Muscle layer of duodenum (tissue), 2 donors: ENCODE results near the gene SPACA4.

Experiments used
- H3K27ac ChIP-seq: one replicate; pipeline ENCODE4 v1.7.0; 2013; ENCODE audit warnings: mild to moderate bottlenecking, low read length
- H3K27me3 ChIP-seq: one replicate; pipeline ENCODE4 v1.7.0; 2013; ENCODE audit warnings: low read depth, mild to moderate bottlenecking, control low read depth, low read length
- H3K36me3 ChIP-seq, 2 donors: one replicate each; pipeline ENCODE4 v1.7.0; 2013; ENCODE audit warnings: low read length in 2 of 2, control low read depth in 1 of 2, mild to moderate bottlenecking in 1 of 2; ENCODE audit not compliant: insufficient read depth in 2 of 2, control insufficient read depth in 1 of 2
- H3K4me1 ChIP-seq, 2 donors: one replicate each; pipeline ENCODE4 v1.7.0; 2013; ENCODE audit warnings: low read length in 2 of 2, mild to moderate bottlenecking in 2 of 2, control low read depth in 1 of 2, moderate library complexity in 1 of 2; ENCODE audit not compliant: insufficient read depth in 2 of 2, control insufficient read depth in 1 of 2
- H3K4me3 ChIP-seq, 2 donors: one replicate each; pipeline ENCODE4 v1.7.0; 2013; ENCODE audit warnings: low read length in 2 of 2, low read depth in 1 of 2, mild to moderate bottlenecking in 1 of 2
- H3K9me3 ChIP-seq, 2 donors: one replicate each; pipeline ENCODE4 v1.7.0; 2013; ENCODE audit warnings: low read length in 2 of 2, control low read depth in 1 of 2, mild to moderate bottlenecking in 1 of 2; ENCODE audit not compliant: control insufficient read depth in 1 of 2
- donor health status: healthy.

Gene SPACA4

GRCh38 chr19:48613852-48614435, 7.4 kb downstream of the SPACA4 start:
- Histone ChIP-seq H3K36me3 (peaks cover 16 to 31% of the 10 kb centered on the region in 2 donors), H3K4me3 (peak overlapping the region in 1 of 2 donors; percentile 37), H3K27ac (peak overlapping the region; percentile 77), H3K4me1 (peaks cover 11 to 27% of the 10 kb centered on the region in 2 donors), H3K27me3 (no peaks in the 10 kb centered on the region), H3K9me3 (no peaks in the 10 kb centered on the region)

GRCh38 chr19:48614436-48615230, 8.1 kb downstream of the SPACA4 start, which contains the start of gene FAM83E:
FAM83E (minus strand) TSS chr19:48615076; CDS start chr19:48613372, 1,704 bp downstream.
- Histone ChIP-seq H3K4me3 (peak within 1 kb of the TSS in 1 of 2 donors; percentile 37), H3K27ac (peak within 1 kb of the TSS; percentile 77), H3K36me3 (peaks cover 16 to 31% of the 10 kb centered on the region in 2 donors), H3K9me3 (no peaks in the 10 kb centered on the region), H3K27me3 (no peaks in the 10 kb centered on the region), H3K4me1 (peaks cover 11 to 28% of the 10 kb centered on the region in 2 donors)

GRCh38 chr19:48615231-48616040, 8.9 kb downstream of the SPACA4 start:
- Histone ChIP-seq H3K27ac (no peak overlapping the region), H3K4me1 (peaks cover 11 to 36% of the 10 kb centered on the region in 2 donors), H3K27me3 (no peaks in the 10 kb centered on the region), H3K36me3 (peaks cover 16 to 31% of the 10 kb centered on the region in 2 donors), H3K9me3 (no peaks in the 10 kb centered on the region), H3K4me3 (no peak overlapping the region)

GRCh38 chr19:48616041-48616436, 9.5 kb downstream of the SPACA4 start:
- Histone ChIP-seq H3K27me3 (no peaks in the 10 kb centered on the region), H3K27ac (peak overlapping the region; percentile 8), H3K36me3 (peaks cover 16 to 31% of the 10 kb centered on the region in 2 donors), H3K4me3 (no peak overlapping the region), H3K4me1 (peaks cover 11 to 36% of the 10 kb centered on the region in 2 donors), H3K9me3 (no peaks in the 10 kb centered on the region)

DNA sequence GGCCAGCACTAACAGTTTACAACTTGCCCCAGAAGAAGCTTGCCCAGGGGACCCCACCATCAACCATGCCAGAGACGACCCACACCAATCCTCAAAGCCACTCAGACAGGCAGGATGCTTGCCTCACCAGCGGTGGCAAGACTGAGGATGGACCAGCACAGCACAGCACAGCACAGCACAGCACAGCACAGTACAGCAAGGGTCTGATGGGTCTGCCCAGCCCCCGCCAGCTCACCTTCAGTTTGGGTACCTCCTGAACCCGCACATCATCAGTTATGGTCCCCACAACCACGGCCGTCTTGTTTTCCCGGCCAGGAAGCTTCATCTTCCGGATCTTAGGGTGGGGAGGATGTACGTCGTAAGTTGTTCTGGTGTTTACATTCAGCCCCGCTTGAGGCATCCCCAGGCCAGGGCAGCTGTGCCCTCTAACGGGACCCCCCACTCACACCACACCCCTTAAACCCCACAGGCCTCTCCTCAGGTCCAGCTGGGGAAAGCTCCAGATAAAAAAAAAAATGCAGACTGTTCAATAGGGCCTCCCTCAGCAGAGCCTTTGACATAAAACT, 10.0 kb downstream of the SPACA4 start:
- peaks cover 11 to 36% of the 10 kb centered on the region in 2 donors for H3K4me1 ChIP-seq
- H3K4me3 ChIP-seq: no peak overlapping the region
- no peaks in the 10 kb centered on the region for H3K9me3 ChIP-seq
- H3K27me3 ChIP-seq: no peaks in the 10 kb centered on the region
- H3K27ac ChIP-seq: peak overlapping the region; percentile 87
- H3K36me3 ChIP-seq: peaks cover 16 to 31% of the 10 kb centered on the region in 2 donors

DNA sequence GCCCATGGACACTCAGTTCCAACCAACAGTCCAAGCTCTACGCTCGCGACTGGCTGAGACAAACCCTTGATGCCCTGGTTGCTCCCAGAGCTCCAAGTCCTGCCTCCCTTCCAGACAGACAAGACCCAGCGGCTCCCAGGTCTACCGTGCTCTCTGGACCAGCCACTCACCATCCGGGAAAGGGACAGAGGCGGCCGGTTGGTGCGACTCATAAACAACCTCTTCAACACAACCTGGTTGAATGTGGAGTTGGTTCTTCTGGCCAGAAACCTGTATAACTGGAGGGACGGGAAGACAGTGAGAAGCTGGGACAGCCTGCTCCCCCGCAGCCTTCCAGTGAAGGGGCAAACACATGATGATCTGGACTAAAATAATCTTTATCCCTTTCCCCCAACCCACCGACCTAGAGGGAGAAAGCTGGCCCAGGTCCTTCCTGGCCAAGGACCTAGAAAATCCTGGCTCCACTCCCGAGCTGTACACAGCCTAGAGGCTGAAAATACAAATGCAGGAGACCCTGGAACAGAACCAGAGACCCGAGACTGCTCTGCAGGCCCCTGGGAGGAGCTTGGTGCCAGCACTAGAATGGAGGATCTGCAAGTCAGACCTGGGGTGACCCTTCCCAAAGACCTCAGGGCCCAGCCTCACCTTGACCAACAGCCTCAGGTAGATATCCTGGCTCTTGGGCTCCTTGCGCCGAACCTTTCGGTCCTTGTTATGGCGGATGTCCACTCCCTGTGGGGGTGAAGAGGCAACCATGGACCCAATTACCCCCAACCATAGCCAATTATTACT, 10.8 kb downstream of the SPACA4 start:
- H3K36me3 ChIP-seq: peaks cover 16 to 31% of the 10 kb centered on the region in 2 donors
- H3K9me3 ChIP-seq: no peaks in the 10 kb centered on the region
- peak overlapping the region; percentile 93 to 97 for H3K4me3 ChIP-seq
- no peaks in the 10 kb centered on the region for H3K27me3 ChIP-seq
- peak overlapping the region; percentile 87 for H3K27ac ChIP-seq
- H3K4me1 ChIP-seq: peaks cover 11 to 36% of the 10 kb centered on the region in 2 donors

- H3K9me3 ChIP-seq: no peaks in the 10 kb centered on the region
- peaks cover 14 to 40% of the 10 kb centered on the region in 2 donors for H3K4me1 ChIP-seq
- H3K27ac ChIP-seq: peak overlapping the region; percentile 87
- H3K4me3 ChIP-seq: peak overlapping the region; percentile 93 to 97
- no peaks in the 10 kb centered on the region for H3K27me3 ChIP-seq
- peaks cover 16 to 31% of the 10 kb centered on the region in 2 donors for H3K36me3 ChIP-seq
Measured at GRCh38 chr19:48618278-48618915, 11.9 kb downstream of the SPACA4 start.

DNA sequence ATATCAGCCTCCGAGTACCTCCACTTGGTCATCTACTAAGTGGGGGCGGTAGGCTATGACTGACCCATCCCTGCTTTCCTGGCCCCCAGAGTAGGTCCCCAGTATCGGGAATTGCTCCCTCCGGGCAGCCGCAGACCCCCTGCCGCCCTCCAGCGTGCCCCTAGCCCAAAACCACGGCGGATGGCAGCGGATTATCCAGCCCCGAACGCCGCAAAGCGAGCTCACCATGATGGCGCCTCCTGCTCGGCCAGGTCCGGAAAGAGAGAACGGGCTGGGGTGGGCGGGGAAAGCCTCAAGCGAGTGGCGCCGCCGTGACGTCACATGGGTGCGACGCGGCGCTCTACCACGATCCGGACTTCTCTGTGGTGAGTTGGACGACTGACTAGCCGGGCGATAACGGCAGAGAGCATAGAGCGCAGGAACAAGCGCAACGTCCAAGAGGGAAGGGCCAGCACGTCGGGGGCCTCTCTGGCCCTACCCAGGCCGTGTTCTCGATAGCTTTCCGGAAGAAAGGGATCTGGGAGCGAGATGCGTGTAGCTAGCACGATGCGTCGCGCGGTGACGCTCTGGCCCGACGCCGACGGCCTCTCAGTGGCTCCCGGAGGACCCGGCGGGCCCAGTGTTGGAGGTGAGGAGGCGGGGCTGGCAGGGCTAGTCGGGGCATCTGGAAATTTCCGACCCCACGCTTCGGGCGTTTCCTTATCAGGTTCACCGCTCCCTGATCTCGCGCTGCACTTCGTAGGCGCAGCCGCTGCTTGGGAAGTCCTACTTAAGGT, 12.6 kb downstream of the SPACA4 start, which contains the start of the genes RPL18 and SPHK2:
Gene RPL18 (minus strand): TSS at position 263 of the 776 bp plus-strand sequence. CDS start 35 bp downstream, at position 228.
Gene SPHK2 (plus strand): TSS at position 591 of the 776 bp plus-strand sequence. CDS start 1,009 bp downstream, outside the sequence.
- no peaks in the 10 kb centered on the region for H3K9me3 ChIP-seq
- no peaks in the 10 kb centered on the region for H3K27me3 ChIP-seq
- peak within 1 kb of the TSS; percentile 93 to 97 for H3K4me3 ChIP-seq
- peaks cover 16 to 31% of the 10 kb centered on the region in 2 donors for H3K36me3 ChIP-seq
- peak within 1 kb of the TSS; percentile 97 for H3K27ac ChIP-seq
- peaks cover 19 to 44% of the 10 kb centered on the region in 2 donors for H3K4me1 ChIP-seq

DNA sequence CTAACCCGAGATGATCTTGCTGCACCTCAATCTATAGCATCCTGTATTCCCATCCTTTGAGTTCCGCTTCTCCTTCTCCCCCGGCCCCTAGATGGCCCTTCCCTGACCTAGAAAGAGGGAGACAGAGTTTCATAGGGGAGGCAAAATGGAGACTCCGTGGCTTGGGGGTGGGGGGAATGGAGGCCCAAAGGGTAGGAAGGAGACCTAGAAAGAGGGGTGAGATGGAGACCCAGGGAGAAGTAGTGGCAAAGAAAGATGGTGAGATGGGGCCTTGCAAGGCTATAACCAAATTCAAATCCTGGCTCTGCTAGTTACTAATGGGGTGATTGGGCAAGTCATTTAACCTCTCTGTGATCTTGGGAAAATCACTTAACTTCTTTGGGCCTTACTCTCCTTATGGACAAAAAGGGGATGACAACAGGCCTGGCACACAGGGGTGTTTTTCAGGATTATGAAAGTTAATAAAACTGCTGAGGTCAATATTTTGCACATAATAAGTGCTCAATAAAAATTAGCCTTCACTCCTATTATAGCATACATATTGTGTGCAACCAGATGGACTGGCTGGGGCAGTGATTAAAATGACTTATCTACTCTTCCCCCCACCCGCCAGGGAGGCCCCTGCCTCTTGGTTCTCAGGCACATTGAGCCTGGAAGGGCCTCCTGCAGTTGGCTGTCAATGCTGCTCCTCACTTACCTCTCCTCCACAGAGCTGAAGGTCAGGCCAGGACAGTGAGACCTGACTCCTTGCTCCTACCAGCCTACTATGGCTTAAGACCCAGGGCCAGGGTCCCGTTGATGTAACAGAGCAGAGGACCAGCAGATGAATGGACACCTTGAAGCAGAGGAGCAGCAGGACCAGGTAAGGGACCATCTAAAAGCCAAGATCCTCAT, 13.4 kb downstream of the SPACA4 start:
- H3K27me3 ChIP-seq: no peaks in the 10 kb centered on the region
- peaks cover 19 to 52% of the 10 kb centered on the region in 2 donors for H3K4me1 ChIP-seq
- peak overlapping the region; percentile 97 for H3K27ac ChIP-seq
- H3K9me3 ChIP-seq: no peaks in the 10 kb centered on the region
- peak overlapping the region; percentile 81 to 93 for H3K4me3 ChIP-seq
- H3K36me3 ChIP-seq: peaks cover 16 to 28% of the 10 kb centered on the region in 2 donors
